ENCODE results near the gene EML6.

Gene EML6

DNA sequence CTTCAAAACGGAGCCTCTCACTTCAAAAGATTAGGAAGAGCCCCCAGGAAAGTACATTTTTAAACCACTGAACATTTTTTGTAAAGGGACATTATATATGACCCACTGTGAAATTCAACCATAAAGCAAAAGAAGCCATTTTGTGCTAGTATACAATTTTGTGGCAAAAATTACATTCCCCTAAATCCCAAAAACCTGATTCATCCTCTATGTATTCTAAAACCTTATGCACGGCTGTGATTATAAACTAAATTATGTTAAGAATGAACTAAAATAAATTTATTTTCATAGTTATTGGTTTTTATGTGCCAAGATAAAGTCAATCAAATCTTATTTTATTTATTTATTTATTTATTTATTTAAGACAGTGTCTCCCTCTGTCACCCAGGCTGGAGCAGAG, 278.3 kb downstream of the EML6 start:
- H3K27me3 ChIP-seq (ENCODE audit: control insufficient read depth, insufficient read depth, low read length): no peaks in the 10 kb centered on the region
- H3K9me3 ChIP-seq (replicated peaks; ENCODE audit: low read length): no peaks in the 10 kb centered on the region
- no peak overlapping the region for H3K4me3 ChIP-seq (ENCODE audit: low read length)
- peaks cover under 1% of the 10 kb centered on the region for H3K36me3 ChIP-seq (ENCODE audit: insufficient read depth, low read length)
- peak overlapping the region; percentile 8 for H3K4me2 ChIP-seq (ENCODE audit: low read length)
- no peak overlapping the region for H3K9ac ChIP-seq (ENCODE audit: low read depth, low read length)
- H3K4me1 ChIP-seq (ENCODE audit: control insufficient read depth, insufficient read depth, low read length): peaks cover 71% of the 10 kb centered on the region

DNA sequence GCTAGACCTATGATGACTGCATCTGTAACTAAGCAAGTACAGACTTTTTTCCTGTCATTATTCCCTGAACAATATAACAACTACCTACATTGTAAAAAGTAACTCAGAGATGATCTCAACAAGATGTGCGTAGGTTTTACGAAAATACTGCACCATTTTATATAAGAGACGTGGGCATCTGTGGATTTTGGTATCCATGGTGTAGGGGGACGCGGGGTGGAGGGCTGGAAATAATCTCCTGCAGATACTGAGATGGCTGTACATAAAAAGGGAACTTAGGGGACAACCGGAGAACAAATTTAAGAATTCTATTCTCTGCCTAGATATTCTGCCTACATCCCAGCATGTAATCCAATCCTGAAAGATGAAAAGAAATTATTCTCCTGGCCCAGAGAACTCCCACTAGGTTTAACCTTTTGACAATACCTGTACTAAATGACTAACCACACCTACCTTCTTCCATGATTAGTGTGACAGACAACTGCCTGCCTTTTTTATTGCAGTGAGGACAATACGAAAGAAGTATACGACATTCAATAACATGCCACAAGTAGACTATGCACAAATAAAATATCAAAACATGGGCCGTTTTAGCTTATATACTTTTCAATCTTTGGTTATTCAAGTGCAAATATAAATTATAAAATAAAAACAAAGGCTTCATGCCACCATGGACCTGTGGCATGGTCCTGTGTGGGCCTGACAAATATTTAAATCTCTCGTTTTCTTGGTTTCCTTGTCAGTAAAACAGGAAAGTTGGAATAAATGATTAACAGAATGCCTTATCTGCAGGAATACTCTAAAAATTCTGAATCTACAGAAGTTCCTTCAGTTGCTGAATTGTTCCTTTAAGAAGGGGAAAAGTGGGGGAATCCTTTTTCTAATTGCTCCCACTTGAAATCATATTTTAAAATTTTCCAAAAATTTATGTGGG, 280.5 kb downstream of the EML6 start:
- H3K4me2 ChIP-seq (ENCODE audit: low read length): no peak overlapping the region
- H3K4me1 ChIP-seq (ENCODE audit: control insufficient read depth, insufficient read depth, low read length): peaks cover 76% of the 10 kb centered on the region
- no peaks in the 10 kb centered on the region for H3K36me3 ChIP-seq (ENCODE audit: insufficient read depth, low read length)
- H3K9me3 ChIP-seq (replicated peaks; ENCODE audit: low read length): no peaks in the 10 kb centered on the region
- H3K9ac ChIP-seq (ENCODE audit: low read depth, low read length): no peak overlapping the region
- no peak overlapping the region for H3K4me3 ChIP-seq (ENCODE audit: low read length)
- no peaks in the 10 kb centered on the region for H3K27me3 ChIP-seq (ENCODE audit: control insufficient read depth, insufficient read depth, low read length)

DNA sequence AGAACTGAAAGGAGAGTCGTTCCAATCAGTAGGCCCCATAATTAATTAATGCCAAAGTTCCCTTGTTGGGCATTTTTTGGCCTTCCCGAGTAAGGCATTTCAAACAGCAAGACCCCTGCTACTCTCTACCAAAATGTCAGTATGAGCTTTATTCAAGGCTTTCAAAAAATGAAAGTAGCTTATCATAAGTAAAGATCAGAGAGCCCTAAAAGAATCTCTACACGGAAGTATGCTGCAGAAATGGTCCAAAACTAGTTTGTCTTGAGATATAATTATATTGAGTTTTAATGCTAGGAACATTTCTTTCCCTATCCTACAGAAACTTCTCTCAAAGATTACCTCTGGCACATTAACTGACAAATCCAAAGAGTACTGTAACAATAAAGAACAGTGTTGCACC, 282.8 kb downstream of the EML6 start:
- Histone ChIP-seq H3K36me3 (ENCODE audit: insufficient read depth, low read length) (no peaks in the 10 kb centered on the region), H3K9ac (ENCODE audit: low read depth, low read length) (no peak overlapping the region), H3K4me2 (ENCODE audit: low read length) (peak overlapping the region; percentile 26)

DNA sequence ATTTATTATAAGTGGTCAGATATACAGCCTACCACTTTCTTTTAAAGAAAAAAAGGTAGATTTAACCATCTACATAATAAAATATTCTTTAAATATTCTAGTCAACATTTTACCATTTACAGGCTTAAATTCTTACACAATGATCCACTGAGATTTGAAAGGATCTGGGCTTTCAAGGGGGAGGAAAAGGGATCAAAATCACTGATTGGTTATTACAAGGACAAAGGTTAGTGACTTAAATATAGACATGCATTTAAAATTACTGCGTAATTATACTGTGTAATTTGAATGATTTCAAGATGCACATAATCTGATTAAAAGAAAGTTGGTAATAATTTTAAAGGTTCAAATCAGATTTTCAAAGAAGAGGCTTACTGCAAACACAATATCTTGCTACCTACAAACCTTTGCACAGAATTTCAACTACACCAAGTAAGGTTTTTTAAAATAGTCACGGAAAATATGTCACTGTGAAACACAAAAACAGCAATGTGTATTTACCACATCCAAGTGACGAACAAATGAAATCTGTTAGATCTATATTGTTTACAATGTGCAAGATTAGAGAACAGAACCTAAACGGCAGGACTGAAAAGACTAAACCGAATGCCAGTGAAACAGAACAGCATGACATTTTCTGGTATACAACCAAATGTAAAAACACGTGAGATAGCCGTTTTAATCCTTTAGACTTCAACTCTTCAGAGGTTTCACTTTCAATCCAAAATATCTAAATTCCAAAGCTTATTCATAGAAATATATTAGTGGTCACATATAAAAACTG, 286.0 kb downstream of the EML6 start:
- Histone ChIP-seq H3K4me2 (ENCODE audit: low read length) (peak overlapping the region; percentile 71), H3K36me3 (ENCODE audit: insufficient read depth, low read length) (no peaks in the 10 kb centered on the region), H3K9me3 (replicated peaks; ENCODE audit: low read length) (no peaks in the 10 kb centered on the region), H3K4me1 (ENCODE audit: control insufficient read depth, insufficient read depth, low read length) (peaks cover 93% of the 10 kb centered on the region), H3K9ac (ENCODE audit: low read depth, low read length) (no peak overlapping the region), H3K27me3 (ENCODE audit: control insufficient read depth, insufficient read depth, low read length) (no peaks in the 10 kb centered on the region), H3K4me3 (ENCODE audit: low read length) (peak overlapping the region; percentile 34)

More for the DNA sequence above, 282.8 kb downstream of the EML6 start:
- peaks cover 79% of the 10 kb centered on the region for H3K4me1 ChIP-seq (ENCODE audit: control insufficient read depth, insufficient read depth, low read length)
- no peaks in the 10 kb centered on the region for H3K9me3 ChIP-seq (replicated peaks; ENCODE audit: low read length)
- no peaks in the 10 kb centered on the region for H3K27me3 ChIP-seq (ENCODE audit: control insufficient read depth, insufficient read depth, low read length)
- no peak overlapping the region for H3K4me3 ChIP-seq (ENCODE audit: low read length)

DNA sequence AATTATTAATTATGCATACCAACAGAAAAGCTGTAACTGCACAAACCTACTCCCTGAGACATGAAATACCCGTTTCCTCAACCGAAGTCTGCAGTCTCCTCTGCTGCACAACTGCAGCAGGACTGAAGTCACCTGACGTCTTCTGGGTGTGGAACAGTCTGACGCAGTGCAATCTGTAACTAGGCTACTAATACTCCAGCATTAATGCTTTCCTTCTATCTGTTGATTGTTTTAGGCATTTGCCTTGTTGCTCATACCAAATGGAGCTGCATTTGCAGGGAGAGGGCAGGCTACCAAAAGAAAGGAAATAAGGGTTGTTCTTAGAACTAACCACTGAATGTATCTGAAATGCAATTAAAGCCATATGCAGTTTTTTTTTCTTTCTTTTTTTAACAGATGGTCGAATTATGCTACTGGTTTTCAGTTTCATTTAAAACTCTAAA, 286.7 kb downstream of the EML6 start:
- H3K27me3 ChIP-seq (ENCODE audit: control insufficient read depth, insufficient read depth, low read length): no peaks in the 10 kb centered on the region
- peak overlapping the region; percentile 34 for H3K4me3 ChIP-seq (ENCODE audit: low read length)
- H3K4me1 ChIP-seq (ENCODE audit: control insufficient read depth, insufficient read depth, low read length): peaks cover 97% of the 10 kb centered on the region
- no peaks in the 10 kb centered on the region for H3K36me3 ChIP-seq (ENCODE audit: insufficient read depth, low read length)
- no peaks in the 10 kb centered on the region for H3K9me3 ChIP-seq (replicated peaks; ENCODE audit: low read length)
- H3K9ac ChIP-seq (ENCODE audit: low read depth, low read length): no peak overlapping the region
- peak overlapping the region; percentile 71 for H3K4me2 ChIP-seq (ENCODE audit: low read length)

DNA sequence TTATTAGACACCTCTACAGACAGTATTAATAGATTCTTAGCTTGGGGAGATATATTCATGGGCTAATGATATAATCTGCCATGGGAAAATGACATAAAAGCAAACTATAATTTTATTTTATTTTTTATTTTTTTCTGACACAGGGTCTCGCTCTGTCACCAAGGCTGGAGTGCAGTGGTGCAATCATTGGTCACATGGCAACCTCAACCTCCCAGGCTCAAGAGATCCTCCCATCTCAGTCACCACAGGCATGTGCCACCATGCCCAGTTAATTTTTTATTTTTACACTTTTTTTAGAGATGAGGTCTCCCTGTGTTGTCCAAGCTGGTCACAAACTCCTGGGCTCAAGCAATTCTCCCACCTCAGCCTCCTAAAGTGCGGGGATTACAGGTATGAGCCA, 287.5 kb downstream of the EML6 start:
- no peaks in the 10 kb centered on the region for H3K9me3 ChIP-seq (replicated peaks; ENCODE audit: low read length)
- peaks cover 98% of the 10 kb centered on the region for H3K4me1 ChIP-seq (ENCODE audit: control insufficient read depth, insufficient read depth, low read length)
- H3K36me3 ChIP-seq (ENCODE audit: insufficient read depth, low read length): no peaks in the 10 kb centered on the region
- H3K4me3 ChIP-seq (ENCODE audit: low read length): no peak overlapping the region
- H3K4me2 ChIP-seq (ENCODE audit: low read length): peak overlapping the region; percentile 71
- no peaks in the 10 kb centered on the region for H3K27me3 ChIP-seq (ENCODE audit: control insufficient read depth, insufficient read depth, low read length)
- no peak overlapping the region for H3K9ac ChIP-seq (ENCODE audit: low read depth, low read length)

DNA sequence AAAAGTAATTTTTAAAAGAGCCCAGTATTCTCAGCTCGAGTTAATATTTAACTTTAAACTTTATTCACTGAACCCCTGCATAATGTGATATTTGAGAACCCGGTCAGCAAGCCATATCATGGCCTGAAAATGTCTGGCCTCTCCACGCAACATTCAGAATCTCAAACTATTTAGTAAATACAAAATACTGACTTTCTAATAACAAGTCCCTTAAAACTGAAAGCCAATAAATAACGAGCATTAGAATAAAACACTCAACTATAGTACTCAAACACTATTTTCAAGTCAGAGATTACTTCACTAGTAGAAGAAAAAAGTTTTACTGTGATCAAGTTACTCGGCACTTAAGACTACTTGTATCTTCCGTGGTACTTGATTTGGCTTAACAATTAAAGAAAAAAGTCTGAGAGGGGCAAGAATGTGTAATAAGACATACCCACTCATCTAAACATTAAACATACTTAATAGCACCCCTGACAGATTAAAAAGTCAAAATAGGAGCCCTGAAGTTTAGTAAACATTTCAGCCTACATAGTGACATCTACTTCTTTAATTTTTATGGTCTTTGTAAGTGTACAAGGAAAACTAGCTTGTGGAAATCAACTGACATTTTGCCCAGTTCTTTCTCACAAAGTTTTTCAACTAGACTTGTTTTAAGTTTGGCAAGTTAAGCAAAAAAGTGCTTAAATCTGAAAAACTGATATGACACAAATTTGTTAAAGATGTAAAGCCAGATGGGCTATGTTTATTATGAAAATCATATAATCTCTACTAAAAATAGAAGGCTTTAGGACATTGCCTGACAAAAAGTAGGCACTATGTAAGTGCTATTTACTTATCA, 288.6 kb downstream of the EML6 start:
- Histone ChIP-seq H3K4me1 (ENCODE audit: control insufficient read depth, insufficient read depth, low read length) (peaks cover 90% of the 10 kb centered on the region), H3K9ac (ENCODE audit: low read depth, low read length) (peak overlapping the region; percentile 29), H3K9me3 (replicated peaks; ENCODE audit: low read length) (no peaks in the 10 kb centered on the region), H3K4me2 (ENCODE audit: low read length) (peak overlapping the region; percentile 71), H3K4me3 (ENCODE audit: low read length) (peak overlapping the region; percentile 3), H3K27me3 (ENCODE audit: control insufficient read depth, insufficient read depth, low read length) (no peaks in the 10 kb centered on the region), H3K36me3 (ENCODE audit: insufficient read depth, low read length) (no peaks in the 10 kb centered on the region)

DNA sequence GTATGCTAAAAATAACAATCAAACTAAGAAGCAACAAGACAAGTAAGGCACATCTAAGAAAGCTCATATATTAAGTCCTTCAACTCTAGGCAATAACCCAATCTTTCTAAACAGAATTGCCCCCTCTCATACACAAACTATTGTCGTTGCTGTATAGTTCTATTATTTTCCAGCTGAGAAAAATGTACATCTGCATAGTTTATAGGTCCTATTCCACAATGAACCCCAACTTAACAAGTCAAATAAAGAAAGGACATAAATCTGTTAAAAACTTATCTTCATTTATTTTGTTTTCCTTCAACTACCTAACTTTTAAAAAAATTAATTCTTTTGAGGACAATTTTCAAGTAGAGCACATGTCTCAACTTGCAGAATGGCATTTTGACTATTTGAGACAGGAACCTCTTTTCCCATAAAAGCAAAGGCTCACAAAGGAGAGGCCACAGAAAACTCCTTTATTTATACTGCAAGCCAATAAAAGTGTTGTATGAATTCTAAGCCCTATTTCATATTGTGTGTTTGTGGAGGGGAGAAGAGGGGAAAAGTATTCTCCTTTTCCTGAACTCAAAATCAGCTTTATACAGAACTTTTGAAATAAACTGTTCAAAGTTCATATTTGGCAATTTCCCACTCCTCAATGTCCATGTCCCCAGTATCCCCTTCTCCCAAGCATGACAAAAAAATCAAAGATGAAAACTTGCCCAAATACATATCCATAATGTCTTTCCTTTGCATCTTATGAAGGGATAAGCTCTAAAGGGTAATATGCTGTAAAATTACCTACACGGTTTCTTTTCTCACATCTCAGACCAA, 289.4 kb downstream of the EML6 start:
- peaks cover 90% of the 10 kb centered on the region for H3K4me1 ChIP-seq (ENCODE audit: control insufficient read depth, insufficient read depth, low read length)
- H3K36me3 ChIP-seq (ENCODE audit: insufficient read depth, low read length): peaks cover 7% of the 10 kb centered on the region
- no peaks in the 10 kb centered on the region for H3K27me3 ChIP-seq (ENCODE audit: control insufficient read depth, insufficient read depth, low read length)
- H3K4me2 ChIP-seq (ENCODE audit: low read length): peak overlapping the region; percentile 71
- H3K4me3 ChIP-seq (ENCODE audit: low read length): no peak overlapping the region
- H3K9me3 ChIP-seq (replicated peaks; ENCODE audit: low read length): no peaks in the 10 kb centered on the region
- peak overlapping the region; percentile 29 for H3K9ac ChIP-seq (ENCODE audit: low read depth, low read length)

DNA sequence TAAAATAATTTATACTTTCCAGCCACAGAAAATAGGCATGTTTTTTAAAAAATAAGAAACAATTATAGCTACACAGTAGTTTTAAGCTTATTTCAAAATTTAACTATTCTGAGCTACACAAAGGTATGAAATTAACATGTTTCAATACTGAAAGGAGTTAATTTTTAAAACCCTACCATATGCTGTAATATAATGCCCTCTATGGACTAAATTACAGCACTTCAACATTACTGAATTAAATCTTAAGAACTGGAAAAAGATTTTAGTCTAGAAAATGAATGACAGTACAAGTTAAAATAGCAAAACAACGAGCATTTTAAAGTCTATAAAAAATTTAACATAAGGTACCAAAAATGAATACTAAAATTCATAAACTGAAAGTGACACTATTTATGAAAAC, 290.5 kb downstream of the EML6 start:
- peak overlapping the region; percentile 10 for H3K9ac ChIP-seq (ENCODE audit: low read depth, low read length)
- H3K9me3 ChIP-seq (replicated peaks; ENCODE audit: low read length): no peaks in the 10 kb centered on the region
- H3K4me3 ChIP-seq (ENCODE audit: low read length): no peak overlapping the region
- H3K27me3 ChIP-seq (ENCODE audit: control insufficient read depth, insufficient read depth, low read length): no peaks in the 10 kb centered on the region
- H3K4me1 ChIP-seq (ENCODE audit: control insufficient read depth, insufficient read depth, low read length): peaks cover 91% of the 10 kb centered on the region
- H3K4me2 ChIP-seq (ENCODE audit: low read length): peak overlapping the region; percentile 47
- H3K36me3 ChIP-seq (ENCODE audit: insufficient read depth, low read length): peaks cover 15% of the 10 kb centered on the region

DNA sequence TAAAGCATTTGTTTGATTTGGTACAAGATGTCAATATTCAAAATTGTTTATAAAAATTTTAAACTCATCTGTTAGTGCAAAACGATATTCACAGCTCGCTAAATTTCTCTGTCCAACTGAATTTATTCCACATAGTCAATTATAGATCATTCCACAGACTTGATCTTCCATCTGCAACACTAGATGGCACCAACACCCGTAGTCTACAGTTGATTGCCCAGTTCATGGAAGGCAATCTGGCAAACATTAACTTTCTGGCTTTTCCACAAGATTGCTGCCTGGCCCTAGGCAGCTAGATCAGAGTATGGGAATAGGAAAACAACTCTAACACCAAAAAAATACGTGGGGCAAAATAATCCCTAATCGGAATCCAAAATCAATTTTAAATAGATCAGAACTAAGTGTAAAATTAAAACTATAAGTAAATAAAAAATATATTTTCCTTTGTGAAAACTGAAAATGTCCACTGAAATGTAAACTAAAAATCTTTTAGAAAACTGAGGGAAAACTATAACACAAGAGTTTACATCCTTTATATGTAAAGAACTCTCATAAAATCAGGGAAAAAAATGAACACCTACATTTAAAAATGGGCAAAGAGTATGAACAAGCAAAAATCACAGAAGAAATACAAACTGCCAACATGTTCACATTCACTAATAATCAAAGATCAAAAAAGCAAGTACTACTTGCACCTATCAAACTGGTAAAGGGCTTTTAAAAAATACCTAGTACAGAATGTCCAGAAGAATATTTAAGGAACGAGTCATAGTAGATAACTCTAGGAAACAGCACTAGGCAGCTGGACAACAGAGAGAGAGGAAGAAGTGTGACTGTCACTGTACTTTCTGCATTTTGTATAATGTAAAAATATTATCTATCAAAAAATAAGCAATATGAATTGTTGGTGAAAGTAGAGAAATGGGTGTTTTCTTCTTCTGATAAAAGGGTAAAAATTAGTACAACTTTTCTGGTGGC, 291.8 kb downstream of the EML6 start:
- Histone ChIP-seq H3K4me1 (ENCODE audit: control insufficient read depth, insufficient read depth, low read length) (peaks cover 91% of the 10 kb centered on the region), H3K4me2 (ENCODE audit: low read length) (peak overlapping the region; percentile 47), H3K4me3 (ENCODE audit: low read length) (no peak overlapping the region), H3K9ac (ENCODE audit: low read depth, low read length) (no peak overlapping the region), H3K27me3 (ENCODE audit: control insufficient read depth, insufficient read depth, low read length) (no peaks in the 10 kb centered on the region), H3K9me3 (replicated peaks; ENCODE audit: low read length) (no peaks in the 10 kb centered on the region), H3K36me3 (ENCODE audit: insufficient read depth, low read length) (peaks cover 18% of the 10 kb centered on the region)

Measured in skeletal muscle satellite cell (primary cell).